GM19035 (cell line): ENCODE measurements around the gene MTPN.

Experiments
- ATAC-seq: cut with Tn5 transposase; IDR thresholded peaks from one replicate; pipeline ENCODE4 v1.9.1; 2021; ENCODE audit not compliant: unreplicated experiment

Gene MTPN

DNA sequence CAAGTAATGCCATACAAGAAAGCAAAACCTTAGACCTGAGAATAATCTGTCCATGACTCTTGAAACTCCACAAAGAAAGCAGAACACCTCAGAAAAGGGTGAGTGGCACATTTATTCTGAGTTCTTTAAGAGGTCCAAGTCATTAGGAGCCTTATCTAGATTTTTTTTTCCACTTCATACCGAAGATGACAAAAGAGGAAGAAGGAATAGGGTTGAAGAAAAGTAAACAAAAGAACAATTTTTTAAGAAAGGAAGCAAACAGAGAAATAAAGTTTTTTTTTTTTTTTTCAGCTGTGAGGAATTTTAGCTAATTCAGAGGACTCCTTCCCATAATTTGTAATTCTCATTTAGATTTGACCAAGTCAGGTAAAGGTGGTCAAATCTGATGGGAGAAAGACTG lies 13.1 kb upstream of the MTPN start:
- ATAC-seq = no peak

DNA sequence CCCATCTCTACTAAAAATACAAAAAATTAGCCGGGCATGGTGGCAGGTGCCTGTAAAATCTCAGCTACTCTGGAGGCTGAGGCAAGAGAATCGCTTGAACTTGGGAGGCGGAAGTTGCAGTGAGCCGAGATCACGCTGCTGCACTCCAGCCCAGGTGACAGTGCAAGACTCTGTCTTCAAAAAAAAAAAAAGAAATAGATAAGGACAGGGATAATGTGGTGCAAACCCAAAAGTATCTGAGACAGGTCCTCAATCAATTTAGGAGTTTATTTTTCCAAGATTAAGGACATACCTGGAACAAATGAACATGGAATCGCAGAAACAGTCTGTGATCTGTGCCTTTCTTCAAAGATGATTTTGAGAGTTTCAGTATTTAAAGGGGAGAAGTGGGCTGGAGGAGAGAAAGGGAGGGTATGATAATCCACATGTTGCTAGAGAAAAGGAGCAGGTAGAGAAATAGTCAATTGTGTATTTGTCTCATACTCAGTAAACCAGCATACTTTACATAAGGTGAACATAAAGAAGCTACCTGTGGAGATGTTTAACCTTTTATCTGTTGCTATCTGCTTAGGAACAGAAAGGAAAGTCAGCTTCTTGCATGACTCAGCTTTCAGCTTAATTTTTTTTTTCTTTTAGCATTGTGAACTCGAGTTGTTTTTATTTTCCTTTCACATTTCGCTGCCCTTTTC lies 4.9 kb upstream of the MTPN start:
- no peak for ATAC-seq

DNA sequence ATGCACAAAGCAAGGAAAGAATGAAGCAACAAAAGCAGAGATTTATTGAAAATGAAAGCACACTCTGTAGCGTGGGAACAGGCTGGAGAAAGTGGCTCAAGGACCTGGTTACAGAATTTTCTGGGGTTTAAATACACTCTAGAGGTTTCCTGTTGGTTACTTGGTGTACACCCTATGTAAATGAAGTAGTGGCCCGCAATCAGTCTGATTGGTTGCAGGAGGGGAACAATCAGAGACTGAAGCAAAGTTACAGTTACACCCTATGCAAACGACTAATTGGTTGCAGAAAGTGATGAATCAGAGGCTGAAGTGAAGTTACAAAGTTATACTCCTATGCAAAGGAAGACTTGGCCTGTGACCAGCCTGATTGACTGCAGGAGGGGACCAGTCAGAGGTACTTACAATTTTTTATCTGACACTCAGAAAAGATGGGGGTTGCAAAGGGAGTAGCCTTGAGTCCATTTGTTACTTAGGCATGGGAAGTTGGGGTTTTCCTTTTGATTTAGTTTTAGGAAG lies 3.6 kb upstream of the MTPN start:
- peak; percentile 61 for ATAC-seq

DNA sequence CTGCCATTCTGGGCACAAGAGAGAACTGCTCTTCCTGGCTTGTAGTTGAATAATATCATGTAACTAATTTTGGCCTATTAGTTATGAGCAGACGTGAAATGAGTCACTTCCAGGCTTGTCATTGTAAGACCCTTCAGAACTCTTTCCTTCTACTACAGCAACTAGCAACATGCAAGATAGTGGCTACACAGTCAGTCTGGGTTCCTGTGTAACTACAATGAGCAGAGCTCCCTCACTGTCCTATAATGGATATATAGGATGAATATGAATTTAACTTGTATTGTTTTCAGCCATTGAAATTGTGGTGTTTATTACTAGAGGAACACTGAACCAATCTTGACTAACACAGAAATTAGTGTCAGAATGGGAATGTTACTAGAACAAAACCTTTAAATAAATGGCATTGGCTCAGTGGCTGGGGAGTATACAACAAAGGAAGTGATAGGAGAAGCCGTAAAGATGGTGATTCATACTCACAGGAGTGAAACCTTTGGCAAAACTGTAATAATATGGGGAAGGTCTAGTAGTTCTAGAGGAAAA lies 2.9 kb upstream of the MTPN start:
- ATAC-seq = no peak

DNA sequence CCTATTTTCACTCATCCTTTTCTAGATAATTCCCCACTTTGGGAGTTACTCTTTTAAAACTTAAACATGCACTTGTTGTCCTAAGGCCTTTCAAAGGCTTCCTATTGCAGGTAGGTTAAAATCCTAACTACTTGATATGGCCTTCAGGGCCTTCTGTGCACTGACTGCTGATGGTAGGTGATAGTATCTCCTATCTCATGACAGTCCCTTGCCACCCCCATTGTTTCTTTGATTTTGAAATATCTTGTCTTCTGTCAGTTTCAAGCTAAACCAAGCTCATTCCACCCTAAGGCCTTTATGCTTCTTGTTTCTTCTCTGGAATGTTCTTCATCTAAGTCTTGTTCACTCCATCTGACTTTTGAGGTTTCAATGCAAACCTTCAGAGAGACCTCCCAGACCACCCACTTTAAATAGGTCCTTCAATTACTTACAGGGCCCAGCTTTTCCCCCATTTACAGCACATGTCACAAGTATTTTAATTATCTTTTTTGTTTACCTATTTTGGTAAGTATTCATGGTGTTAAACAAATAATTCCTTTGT lies 2.4 kb upstream of the MTPN start:
- no peak for ATAC-seq

DNA sequence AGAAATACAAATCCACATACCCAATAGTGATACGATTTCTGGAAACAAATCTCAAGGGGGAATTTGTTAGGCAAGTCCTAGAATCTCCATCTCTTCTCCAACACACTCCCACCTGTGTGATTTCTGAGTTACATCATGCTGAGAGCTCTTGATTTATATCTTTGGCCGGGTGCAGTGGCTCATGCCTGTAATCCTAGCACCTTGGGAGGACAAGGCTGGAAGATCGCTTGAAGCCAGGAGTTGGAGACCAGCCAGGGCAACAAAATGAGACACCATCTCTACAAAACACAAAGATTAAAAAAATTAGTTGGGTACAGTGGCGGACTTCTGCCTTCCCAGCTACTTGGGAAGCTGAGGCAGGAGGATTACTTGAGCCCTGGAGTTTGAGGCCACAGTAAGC lies 1.5 kb upstream of the MTPN start:
- no peak for ATAC-seq

DNA sequence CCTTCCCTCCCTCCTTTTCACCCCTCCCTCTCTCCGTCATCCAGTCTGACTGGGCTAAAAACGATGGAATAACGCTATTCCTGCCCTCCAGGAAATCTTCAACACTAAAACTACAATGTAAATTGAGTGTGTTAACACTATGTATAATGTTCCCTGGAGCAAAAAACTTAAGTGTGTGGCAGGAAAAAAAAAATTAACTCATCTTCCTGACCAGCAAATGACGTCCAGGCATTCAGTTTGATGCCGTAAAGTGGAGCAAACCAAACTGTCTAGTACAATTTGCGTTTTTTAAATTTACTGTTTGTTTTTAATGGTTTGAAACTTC lies 545 bp upstream of the MTPN start:
- ATAC-seq = no peak

DNA sequence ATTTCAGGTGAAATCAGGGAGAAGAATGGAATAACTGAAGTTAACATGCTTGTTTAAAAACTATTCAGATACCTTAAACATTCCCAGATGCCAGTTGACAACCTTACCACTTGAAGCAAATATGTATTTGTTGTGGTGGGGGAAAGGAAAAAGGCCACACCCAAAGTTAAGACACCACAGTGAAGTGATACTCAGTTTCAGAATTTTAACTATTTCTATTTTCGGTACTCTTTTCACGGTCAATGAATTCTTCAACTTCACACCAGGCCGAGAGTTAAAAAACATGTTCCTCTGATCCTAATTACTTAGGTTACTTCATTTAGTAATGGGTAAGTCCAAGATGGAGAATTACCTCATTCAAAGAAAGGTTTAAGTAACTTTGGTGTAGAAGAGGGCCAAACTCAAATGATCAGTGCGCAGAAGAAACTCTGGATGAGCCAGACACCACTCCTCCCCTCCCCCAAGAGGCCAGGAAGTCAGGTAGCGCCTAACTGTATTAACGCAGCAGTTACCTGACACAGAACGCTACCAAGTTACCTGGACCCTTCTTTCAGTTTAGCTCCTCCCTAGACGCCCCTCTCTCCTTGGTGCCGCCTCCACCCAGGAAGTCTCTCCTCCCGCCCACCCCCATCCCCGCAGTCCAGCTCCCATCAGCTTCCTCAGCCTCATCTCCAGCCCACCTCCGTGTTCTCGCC lies 700 bp downstream of the MTPN start:
- ATAC-seq = peak; percentile 7

DNA sequence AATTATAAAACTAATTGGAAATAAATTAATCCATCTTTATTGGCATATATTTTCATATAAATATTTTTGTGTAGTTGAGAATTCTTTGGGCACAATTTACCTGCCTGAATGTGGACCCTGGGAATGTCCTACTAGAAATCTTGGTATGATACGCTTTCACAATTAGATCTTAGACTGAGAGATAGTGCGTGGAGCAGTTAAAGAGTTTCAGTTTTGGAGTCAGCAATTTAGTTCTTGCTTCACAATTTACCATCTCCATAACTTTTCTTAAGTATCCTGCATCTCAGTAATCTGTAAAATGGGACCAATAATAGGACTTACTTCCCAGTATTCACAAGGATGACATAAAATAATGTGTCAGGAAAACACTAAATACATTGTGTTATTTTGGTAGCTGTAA lies 2.0 kb downstream of the MTPN start:
- no peak for ATAC-seq

DNA sequence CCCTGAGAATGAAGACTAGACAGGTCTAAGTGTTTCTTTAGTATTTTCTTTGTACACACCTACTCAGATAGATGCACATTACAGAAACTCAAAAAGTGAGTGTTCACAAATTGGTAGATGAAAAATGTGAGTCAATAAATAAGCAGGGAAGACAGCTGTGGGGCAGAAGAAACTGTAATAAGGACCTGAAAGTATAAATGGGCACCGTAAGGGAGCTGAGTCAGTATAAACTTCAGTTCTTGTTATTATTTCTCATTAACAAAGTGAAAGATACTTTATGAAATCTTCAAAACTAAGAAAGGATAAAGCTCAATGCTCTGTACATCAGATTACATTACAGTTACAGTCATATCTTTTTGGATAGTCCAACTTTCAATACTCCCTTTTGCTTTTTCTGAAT lies 2.5 kb downstream of the MTPN start:
- ATAC-seq = no peak

DNA sequence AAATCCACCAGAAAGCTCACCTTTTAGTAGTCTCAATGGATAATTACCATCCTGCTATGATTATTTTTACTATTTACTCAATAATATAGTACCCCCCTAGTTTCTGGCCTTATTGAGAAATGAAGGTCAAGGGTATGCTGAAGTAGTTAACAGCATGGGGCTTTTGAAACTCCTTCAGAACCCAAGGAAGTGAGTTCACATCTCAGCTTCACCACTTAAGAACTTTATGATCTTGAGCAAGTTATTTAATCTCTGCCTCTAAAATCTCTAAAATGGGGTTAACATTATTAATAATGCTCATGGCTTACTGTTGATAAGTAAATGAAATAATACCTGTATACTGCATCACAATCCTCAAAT lies 5.8 kb downstream of the MTPN start:
- ATAC-seq = no peak

DNA sequence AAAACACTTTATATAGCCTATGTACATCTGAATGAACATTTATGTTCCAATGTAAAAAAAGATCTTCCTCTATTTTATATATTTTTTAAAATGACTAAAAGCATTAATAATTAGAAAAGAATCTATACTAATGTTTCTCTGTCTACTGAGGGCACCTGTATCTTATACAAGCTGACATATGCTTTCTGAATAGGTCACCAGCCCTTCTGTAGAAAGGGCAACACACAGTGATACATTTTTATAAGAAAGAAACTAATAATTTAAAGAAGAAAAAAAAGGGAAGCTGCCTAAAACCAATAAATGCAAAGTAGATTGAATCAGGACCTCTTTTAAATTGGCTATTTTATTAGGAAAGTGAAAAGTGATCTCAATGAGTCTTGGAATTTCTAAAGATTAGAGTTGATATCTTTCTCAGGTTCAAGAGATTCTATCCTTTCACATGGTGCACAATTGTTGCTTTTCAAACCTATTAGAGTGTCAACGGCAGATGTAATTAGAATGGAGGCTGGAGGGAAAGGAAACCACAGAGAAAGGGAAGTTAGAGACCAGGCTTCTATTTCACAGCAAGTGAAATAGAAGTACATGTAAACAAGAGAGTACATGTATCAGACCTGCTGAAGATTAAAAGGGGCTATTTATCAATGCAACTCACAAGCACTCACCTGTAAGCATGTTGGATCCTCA lies 6.3 kb downstream of the MTPN start:
- ATAC-seq = peak; percentile 66

DNA sequence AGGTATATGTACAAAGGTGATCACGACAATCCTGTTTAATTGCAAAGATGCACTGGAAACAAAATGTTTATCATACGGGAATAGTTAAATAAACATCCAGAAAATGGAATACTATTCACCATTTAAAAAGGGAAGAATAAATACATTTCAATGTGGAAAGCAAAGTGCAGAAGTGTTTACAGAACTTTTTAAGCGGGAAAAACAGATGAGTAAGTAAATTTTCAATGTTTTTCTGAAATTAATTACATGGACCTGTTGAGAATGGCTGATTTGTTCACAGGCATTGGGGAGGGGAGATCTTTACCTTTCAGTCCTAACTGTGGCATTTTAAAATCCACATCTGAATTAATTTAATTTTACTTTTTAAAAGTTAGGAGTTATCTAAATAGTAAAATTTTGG lies 7.1 kb downstream of the MTPN start:
- no peak for ATAC-seq

DNA sequence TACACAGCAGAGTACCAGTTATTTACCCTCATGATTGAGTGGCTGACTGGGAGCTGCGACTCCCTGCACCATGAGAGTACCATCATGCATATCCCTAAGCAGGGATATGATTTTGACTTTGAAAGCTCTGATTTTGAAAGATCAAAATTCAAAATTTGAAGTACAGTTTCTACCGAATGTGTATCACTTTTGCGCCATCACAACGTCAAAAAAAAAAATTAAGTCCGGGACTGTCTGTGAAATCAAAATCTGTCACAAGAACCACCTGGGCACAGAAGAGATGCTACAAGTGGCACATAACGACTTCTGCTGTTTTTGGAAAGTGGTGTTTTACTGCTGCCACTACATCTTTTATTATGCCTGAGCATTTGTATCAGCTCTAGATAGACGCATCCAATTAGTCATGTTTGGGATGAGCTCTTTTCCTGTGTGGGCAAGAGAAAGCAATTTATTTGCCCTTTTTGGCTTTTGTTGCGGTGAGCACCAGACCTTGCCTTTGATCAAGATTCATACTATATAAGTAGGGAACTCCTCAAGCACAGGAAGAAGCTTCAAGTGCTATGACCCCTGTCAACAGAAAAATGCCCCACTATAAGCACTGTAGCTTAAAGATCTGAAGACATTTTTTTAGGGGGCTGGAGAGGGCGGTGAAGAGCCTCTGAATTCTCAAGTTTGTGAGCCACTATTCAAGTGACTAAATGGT lies 10.7 kb downstream of the MTPN start:
- ATAC-seq = no peak

DNA sequence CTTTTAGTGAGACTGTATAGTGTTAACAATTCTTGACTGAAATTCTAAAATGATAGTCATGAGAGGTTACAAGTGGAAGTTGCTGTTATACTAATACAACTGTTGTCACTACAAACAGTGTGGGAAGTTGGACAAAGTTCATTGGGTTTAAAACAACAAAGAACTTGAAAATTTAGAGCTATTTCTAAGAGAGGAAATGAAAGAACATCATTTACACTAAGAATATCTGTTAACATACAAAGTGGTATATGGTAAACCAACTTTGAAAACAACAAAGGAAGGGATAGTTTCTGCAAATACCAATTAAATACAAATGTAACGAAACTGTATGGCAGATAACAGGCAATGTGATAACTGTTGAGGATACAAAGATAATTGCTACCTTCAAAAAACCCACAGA lies 11.6 kb downstream of the MTPN start:
- ATAC-seq = no peak

DNA sequence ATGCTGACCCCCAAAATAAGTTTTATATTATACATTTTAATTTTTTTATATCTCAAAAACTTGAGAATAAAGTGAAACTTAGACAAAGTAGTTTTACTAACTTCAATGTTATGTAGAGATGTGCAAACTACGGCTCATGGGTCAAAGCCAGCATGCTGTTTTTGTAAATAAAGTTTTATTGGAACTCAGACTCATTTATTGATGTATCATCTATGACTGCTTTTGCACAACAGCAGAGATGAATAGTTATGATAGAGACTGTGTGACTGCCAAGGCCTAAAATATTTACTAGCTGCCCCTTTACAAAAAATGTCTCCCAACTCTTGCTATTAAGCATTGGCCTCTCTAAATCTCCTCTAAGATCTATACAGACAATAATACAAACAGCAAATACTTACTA lies 12.4 kb downstream of the MTPN start:
- no peak for ATAC-seq

DNA sequence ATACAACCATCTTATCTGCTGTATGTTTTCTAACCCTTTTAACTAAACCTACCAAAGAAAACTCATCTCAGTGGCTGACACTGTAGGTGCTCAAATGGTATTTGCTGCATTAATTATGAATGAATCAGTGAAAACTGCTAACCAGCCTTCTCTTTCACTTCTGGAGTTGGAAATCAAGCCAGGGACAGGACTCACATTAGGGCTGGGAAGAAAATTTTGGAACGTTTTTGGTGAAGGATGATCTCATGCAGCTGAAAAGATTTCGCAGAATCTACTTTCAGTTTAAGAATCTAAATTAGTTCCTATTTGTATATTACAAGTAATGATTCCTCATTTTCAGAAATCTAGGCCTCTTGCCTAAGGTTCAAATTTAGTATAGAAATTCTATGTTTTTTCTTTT lies 12.9 kb downstream of the MTPN start:
- ATAC-seq = no peak

DNA sequence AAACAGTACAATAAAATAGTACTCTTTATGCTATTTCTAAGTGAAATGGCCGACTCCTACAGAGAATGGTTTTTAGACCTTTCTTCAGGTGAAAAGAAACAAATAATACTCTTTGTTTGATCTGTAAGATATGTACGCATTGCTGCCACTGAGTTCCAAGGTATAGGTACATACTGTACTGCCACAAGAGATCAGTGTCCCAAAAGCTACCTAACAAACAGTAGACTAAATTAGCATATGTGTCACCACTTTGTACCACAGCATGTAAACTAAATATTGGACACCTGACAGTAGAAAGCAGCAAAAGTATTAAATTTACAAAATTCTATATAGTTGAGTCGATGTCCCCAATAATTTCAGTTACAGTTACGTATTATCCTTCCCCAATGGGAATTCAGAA lies 14.4 kb downstream of the MTPN start:
- ATAC-seq = no peak

DNA sequence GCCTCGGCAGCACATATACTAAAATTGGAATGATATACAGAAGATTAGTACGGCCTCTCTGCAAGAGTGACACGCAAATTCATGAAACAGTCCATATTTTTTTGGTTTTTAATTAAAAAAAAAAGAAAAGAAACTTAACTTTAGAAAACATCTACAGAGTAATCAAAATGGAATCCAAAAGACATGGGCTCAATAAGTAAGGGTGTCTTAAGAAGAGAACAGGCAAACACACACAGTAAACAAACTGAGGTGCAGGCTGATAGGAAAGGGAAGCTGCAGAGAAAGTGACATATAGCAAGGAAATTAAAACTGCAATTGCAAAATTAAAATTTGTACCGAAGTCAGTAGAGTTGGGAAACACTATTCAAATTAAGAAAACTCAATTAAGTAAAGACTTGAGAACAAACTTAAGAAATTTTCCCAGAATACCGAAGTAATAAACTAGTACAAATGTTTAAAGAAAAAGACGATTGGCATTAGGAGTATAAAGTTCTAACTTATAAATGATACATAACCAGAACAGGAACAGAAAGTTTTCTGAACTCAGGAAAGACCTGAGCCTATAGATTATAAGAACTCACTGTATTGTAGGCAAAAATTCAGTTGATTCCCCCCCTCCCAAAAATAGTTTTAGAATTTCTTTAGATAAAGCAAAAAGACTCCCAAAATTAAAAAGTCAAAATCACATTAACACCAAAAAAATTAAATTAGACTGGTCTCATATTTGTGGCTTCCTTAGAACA lies 16.3 kb downstream of the MTPN start:
- no peak for ATAC-seq

DNA sequence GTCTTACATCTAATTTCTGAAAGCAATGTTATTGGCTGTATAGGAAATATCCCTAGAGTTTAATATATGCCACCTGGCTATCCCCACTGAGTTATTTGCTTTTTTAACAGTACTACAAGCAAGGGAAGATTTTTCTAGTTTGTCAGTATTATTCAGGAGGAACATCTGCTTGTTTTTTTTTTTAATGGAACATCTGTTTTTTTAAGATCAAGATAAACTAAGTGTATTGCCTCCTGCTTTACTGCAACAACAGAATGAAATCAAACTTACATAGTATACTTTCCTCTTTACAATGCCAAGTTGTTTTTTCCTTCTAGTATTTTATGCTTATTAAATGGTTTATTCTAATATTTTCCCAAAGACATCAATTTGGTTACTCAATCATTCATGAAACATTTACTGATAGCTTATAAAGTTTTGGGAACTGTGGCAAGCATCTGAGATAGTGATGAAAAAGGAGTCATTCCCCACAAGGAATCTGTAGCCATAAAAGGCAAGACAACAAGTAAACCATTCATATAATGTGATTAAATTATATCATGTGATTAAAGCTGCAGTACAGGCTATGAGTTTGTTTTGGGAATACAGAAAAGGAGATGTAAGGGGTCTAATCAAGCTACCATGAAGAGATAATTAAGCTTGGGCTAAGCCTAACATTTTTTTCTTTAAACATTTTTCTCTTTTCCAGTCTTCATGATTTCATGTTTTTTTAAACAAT lies 17.4 kb downstream of the MTPN start:
- no peak for ATAC-seq
